Measurements from ENCODE around the gene CCSER1. TPM values are rescaled to one million over a fixed set of nuclear protein-coding genes. Genes with fewer than 3 reads are reported as not detected.

Gene CCSER1
- total and polyA plus RNA-seq, 2 experiments from 2014 or later, result 2.9 to 3.4 TPM

- ATAC-seq (no peak), DNase-seq (ENCODE audit: low spot score) (no peak)
- Mint-ChIP-seq H3K27me3 (ENCODE audit: insufficient read depth, low read depth, poor library complexity) (peaks cover 2% of the 10 kb centered on the region), H3K36me3 (ENCODE audit: low read depth) (no peaks in the 10 kb centered on the region), H3K4me1 (no peaks in the 10 kb centered on the region), H3K9me3 (no peaks in the 10 kb centered on the region; the same call in 2 of the 3 replicates), H3K4me3 (no peak overlapping the region), H3K27ac (no peak overlapping the region)
- Histone ChIP-seq H3F3A (replicated peaks; ENCODE audit: low read depth) (no peaks in the 10 kb centered on the region), H2AFZ (no peak overlapping the region), H3K27ac (ENCODE audit: low read depth) (no peak overlapping the region), H3K4me2 (no peak overlapping the region), H3K79me2 (replicated peaks; ENCODE audit: insufficient read depth) (no peaks in the 10 kb centered on the region), H3K4me3 (no peak overlapping the region), H3K9me2 (ENCODE audit: insufficient read depth) (no peaks in the 10 kb centered on the region), H4K20me1 (replicated peaks; ENCODE audit: insufficient read depth) (no peaks in the 10 kb centered on the region), H3K36me3 (ENCODE audit: insufficient read depth) (no peaks in the 10 kb centered on the region), H3K27me3 (ENCODE audit: insufficient read depth) (no peaks in the 10 kb centered on the region), H3K4me1 (ENCODE audit: insufficient read depth) (no peaks in the 10 kb centered on the region)
- no peak for TF ChIP-seq ZNF114 (CRISPR knock-in tag; IDR thresholded peaks at IDR 0.05)
- TF ChIP-seq NANOG (IDR thresholded peaks at IDR 0.05; ENCODE audit: borderline replicate concordance), result no peak
- TF ChIP-seq CREB1 (CRISPR knock-in tag; IDR thresholded peaks at IDR 0.05; ENCODE audit: low read depth), result no peak
- TF ChIP-seq, protein P1, sequence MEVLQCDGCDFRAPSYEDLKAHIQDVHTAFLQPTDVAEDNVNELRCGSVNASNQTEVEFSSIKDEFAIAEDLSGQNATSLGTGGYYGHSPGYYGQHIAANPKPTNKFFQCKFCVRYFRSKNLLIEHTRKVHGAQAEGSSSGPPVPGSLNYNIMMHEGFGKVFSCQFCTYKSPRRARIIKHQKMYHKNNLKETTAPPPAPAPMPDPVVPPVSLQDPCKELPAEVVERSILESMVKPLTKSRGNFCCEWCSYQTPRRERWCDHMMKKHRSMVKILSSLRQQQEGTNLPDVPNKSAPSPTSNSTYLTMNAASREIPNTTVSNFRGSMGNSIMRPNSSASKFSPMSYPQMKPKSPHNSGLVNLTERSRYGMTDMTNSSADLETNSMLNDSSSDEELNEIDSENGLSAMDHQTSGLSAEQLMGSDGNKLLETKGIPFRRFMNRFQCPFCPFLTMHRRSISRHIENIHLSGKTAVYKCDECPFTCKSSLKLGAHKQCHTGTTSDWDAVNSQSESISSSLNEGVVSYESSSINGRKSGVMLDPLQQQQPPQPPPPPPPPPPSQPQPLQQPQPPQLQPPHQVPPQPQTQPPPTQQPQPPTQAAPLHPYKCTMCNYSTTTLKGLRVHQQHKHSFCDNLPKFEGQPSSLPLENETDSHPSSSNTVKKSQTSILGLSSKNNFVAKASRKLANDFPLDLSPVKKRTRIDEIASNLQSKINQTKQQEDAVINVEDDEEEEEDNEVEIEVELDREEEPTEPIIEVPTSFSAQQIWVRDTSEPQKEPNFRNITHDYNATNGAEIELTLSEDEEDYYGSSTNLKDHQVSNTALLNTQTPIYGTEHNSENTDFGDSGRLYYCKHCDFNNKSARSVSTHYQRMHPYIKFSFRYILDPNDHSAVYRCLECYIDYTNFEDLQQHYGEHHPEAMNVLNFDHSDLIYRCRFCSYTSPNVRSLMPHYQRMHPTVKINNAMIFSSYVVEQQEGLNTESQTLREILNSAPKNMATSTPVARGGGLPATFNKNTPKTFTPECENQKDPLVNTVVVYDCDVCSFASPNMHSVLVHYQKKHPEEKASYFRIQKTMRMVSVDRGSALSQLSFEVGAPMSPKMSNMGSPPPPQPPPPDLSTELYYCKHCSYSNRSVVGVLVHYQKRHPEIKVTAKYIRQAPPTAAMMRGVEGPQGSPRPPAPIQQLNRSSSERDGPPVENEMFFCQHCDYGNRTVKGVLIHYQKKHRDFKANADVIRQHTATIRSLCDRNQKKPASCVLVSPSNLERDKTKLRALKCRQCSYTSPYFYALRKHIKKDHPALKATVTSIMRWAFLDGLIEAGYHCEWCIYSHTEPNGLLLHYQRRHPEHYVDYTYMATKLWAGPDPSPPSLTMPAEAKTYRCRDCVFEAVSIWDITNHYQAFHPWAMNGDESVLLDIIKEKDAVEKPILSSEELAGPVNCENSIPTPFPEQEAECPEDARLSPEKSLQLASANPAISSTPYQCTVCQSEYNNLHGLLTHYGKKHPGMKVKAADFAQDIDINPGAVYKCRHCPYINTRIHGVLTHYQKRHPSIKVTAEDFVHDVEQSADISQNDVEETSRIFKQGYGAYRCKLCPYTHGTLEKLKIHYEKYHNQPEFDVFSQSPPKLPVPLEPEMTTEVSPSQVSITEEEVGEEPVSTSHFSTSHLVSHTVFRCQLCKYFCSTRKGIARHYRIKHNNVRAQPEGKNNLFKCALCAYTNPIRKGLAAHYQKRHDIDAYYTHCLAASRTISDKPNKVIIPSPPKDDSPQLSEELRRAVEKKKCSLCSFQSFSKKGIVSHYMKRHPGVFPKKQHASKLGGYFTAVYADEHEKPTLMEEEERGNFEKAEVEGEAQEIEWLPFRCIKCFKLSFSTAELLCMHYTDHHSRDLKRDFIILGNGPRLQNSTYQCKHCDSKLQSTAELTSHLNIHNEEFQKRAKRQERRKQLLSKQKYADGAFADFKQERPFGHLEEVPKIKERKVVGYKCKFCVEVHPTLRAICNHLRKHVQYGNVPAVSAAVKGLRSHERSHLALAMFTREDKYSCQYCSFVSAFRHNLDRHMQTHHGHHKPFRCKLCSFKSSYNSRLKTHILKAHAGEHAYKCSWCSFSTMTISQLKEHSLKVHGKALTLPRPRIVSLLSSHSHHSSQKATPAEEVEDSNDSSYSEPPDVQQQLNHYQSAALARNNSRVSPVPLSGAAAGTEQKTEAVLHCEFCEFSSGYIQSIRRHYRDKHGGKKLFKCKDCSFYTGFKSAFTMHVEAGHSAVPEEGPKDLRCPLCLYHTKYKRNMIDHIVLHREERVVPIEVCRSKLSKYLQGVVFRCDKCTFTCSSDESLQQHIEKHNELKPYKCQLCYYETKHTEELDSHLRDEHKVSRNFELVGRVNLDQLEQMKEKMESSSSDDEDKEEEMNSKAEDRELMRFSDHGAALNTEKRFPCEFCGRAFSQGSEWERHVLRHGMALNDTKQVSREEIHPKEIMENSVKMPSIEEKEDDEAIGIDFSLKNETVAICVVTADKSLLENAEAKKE (CRISPR knock-in tag; IDR thresholded peaks at IDR 0.05), result no peak
- TF ChIP-seq POLR2AphosphoS5 (IDR thresholded peaks at IDR 0.05; ENCODE audit: low read depth), result no peak
- TF ChIP-seq JUNB (IDR thresholded peaks at IDR 0.05; ENCODE audit: unreplicated experiment), result no peak
- TF ChIP-seq ZNF331 (CRISPR knock-in tag; IDR thresholded peaks at IDR 0.05; ENCODE audit: low read depth), result no peak
- TF ChIP-seq EZH2 (IDR thresholded peaks at IDR 0.05; ENCODE audit: low read depth, unreplicated experiment), result no peak
- TF ChIP-seq, protein P2, sequence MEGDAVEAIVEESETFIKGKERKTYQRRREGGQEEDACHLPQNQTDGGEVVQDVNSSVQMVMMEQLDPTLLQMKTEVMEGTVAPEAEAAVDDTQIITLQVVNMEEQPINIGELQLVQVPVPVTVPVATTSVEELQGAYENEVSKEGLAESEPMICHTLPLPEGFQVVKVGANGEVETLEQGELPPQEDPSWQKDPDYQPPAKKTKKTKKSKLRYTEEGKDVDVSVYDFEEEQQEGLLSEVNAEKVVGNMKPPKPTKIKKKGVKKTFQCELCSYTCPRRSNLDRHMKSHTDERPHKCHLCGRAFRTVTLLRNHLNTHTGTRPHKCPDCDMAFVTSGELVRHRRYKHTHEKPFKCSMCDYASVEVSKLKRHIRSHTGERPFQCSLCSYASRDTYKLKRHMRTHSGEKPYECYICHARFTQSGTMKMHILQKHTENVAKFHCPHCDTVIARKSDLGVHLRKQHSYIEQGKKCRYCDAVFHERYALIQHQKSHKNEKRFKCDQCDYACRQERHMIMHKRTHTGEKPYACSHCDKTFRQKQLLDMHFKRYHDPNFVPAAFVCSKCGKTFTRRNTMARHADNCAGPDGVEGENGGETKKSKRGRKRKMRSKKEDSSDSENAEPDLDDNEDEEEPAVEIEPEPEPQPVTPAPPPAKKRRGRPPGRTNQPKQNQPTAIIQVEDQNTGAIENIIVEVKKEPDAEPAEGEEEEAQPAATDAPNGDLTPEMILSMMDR (conservative IDR thresholded peaks at IDR 0.05; ENCODE audit: low read depth in 2 of 2), result no peak
Observed at GRCh38 chr4:91369116-91369515, 1241.9 kb downstream of the CCSER1 start.
